GM10266 (cell line): ENCODE measurements around the gene ZNF516.

Source experiments
- DNase-seq: peaks from one replicate; pipeline ENCODE4 v3.0.0; 2012; ENCODE audit errors: extremely low spot score
- TF ChIP-seq, protein P1 (sequence below): IDR thresholded peaks from 2 replicates; pipeline ENCODE4 v1.5.1; 2012; ENCODE audit warnings: mild to moderate bottlenecking, low read depth; ENCODE audit not compliant: control insufficient read depth, insufficient read depth; ENCODE audit errors: missing control alignments

ZNF516 gene

DNA sequence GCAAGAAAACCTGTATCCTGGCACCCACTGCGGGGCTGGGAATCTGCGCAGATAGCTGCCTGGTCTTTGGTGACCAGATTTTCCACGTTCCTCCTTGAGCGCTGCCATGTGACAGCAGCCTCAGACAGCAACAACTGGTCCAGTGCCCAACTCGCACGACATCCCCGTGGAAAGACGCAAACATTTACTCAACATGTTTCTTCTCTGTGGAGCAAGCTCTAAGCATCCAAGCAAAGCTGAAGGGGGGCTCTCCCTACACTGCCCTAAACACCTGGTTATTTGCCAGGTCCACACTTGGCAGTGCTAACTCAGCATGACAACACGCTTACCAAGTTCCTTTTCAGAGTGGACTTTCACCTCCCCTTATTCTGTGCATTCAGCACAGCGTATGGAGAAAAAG, 11.3 kb downstream of the ZNF516 start:
- DNase-seq = no peak
- TF ChIP-seq, protein P1, sequence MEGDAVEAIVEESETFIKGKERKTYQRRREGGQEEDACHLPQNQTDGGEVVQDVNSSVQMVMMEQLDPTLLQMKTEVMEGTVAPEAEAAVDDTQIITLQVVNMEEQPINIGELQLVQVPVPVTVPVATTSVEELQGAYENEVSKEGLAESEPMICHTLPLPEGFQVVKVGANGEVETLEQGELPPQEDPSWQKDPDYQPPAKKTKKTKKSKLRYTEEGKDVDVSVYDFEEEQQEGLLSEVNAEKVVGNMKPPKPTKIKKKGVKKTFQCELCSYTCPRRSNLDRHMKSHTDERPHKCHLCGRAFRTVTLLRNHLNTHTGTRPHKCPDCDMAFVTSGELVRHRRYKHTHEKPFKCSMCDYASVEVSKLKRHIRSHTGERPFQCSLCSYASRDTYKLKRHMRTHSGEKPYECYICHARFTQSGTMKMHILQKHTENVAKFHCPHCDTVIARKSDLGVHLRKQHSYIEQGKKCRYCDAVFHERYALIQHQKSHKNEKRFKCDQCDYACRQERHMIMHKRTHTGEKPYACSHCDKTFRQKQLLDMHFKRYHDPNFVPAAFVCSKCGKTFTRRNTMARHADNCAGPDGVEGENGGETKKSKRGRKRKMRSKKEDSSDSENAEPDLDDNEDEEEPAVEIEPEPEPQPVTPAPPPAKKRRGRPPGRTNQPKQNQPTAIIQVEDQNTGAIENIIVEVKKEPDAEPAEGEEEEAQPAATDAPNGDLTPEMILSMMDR = no peak

DNA sequence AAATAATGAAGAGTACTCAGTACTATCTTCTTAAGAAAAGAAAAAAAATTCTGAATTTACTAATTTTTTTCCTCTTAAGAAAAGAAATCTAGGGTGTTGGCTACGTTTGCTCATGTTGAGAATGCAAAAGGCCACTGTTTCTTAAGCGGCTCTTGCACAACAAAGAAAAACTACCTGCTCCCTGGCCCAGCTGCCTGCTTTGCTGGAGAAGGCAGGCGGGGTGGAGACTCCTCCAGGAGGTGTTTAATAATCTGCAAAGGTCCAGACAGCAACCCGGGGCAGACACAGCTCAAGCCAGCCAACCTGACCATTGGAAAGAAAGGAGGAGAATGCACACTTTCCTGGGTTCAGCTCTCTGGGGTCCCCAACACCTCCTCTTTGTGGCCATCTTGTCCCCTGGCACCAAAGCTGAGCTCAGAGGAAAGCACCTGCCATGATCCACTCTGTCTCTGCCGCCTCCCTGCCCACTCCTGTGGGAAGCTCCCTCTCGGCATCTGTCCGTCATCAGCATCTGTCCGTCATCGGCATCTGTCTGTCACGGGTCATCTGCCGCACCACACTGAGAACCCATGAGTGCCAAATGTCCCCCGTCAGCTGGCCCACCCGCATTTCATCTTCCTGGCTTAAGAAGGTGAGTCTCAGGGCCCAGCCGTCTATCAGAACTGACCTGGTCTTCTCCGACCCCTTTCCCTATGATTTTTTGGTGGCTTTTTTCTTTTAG, 11.9 kb downstream of the ZNF516 start:
- DNase-seq = no peak
- TF ChIP-seq, protein P1 = no peak

DNA sequence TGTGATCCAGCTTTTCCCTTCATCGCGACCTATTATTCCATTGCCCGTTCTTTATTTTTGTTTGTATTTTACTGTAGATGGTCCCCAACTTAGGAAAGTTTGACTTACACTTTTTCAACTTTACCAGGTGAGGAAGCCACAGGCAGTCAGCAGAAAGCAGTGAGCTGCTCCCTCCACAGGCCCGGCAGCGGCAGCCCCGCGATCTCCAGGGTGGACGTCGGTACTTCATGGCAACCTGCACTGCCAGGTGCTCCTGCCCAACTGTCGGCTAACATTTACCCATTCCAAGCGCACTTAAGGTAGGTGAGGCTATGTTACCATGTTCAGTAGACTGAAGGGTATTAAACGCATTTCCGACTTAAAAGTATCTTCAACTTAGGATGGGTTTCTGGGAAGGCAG, 12.8 kb downstream of the ZNF516 start:
- TF ChIP-seq, protein P1 = no peak
- DNase-seq = no peak

DNA sequence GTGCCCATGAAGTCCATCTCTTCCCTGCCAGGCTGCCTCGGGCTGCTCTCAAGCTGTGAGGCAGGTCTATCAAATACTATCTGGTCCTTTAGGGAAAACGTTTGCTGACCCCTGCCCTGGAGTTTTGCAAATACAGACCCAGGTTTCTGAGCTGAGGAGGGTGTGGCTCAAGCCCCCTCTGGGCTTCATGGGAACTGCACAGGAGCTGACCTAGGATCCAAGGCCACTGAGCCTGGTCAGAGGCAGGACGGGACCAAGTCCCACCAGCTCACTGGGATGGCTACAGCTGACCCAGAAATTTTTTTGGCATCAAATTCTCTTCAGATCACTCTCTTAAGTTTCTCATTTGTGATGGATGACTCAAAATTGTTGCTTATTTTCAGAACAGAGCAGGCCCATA, 14.1 kb downstream of the ZNF516 start:
- no peak for DNase-seq
- TF ChIP-seq, protein P1 = no peak

DNA sequence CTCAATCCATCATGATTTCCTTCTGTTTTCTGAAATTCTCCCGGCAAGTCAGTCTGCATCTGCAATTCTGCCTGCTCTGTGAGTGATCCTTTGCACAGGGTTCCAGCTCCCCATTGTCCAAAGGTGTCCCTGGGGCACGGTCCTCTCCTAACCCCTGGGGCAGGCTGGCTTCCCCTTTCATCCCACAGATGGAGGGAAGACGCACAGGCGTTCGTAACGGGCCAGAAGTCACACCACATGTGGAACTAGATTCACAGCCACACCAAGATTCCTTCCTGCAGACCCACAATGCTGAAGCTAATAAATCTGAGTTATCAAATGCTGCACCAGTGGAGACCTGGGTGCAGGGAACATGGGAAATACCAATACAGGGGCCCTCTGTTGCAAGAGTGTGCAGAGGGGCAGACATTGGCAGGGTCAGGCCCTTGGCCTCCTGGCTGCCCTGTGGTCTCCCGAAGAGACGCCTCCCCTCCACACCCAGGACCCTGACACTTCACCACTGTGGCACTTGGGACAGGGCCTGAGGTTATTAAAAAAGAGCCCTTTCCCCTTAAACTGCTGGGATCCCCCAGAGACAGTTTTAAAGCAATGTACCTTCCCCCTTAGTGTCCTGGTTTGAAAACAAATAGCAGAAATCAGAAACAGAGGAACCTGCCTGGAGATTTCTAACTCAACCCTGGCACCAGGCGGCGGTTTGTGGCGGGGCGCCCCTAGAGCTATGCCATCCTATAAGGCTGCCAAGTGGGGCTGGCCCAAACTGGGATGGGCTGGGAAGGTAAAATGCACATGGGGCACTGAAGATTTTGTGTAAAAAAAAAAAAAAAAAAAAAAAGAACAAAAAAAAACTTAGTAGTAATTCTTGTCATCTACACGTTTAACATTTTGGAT, 15.4 kb downstream of the ZNF516 start:
- TF ChIP-seq, protein P1 = no peak
- DNase-seq = no peak

DNA sequence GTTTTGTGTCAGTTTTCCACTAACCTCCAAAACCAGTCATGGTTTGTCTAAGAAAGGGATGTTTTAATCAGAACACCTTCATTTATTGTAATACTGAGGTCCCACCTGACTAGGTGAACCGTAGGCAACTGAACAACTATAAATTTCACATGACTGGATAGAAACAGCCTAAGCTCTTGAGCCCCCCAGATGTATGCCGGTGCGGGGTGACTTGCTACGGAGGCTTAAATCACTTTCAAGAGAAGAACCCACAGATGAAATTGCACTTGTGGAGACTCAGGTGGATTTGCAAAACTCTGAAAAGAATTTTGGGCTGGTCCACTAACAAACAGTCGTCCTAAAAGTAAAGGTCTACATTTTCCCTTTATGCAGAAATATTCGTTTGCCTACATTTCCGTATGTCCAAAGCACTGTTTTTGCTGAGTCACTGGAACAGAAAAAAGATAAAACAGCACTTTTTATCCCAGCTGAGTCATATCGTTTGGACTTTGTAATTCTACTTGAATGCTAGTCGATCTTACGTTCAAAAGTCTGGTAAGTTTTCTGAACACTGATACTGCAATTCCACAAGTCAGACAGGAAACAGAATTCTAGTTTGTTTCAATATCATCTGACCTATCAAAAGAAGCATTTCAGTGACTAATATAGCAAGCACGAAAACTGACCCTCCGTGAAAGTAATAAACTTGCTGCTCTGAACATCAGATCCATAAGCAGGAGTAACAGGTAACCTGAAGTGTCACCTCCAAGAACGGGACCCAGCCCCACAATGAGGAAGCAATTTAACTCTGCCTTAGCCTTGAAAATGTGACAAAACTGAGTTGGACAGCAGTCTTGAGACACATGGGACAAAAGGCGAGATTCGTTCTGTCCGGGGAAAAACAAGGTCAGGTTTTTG, 18.1 kb downstream of the ZNF516 start:
- no peak for DNase-seq
- TF ChIP-seq, protein P1 = no peak
